OCI-LY7 (cell line): ENCODE data around the gene ETV5.

ENCODE experiments used
- CTCF ChIP-seq: fragments of 200-600 bp; sonication (generic); conservative IDR thresholded peaks from 2 replicates; pipeline ENCODE4 v1.5.1; 2014; ENCODE audit warnings: mild to moderate bottlenecking, antibody characterized with exemption, low read length, moderate library complexity, mixed read lengths
- EZH2phosphoT487 ChIP-seq: fragments of 200-600 bp; sonication (generic); IDR thresholded peaks from 2 replicates; pipeline ENCODE4 v1.6.1; 2018; ENCODE audit warnings: low read depth, borderline replicate concordance, mild to moderate bottlenecking, mixed run types, antibody characterized with exemption, low read length, moderate library complexity, mixed read lengths

- TF ChIP-seq CTCF: no peak
- TF ChIP-seq EZH2phosphoT487: no peak
Measured at GRCh38 chr3:186128158-186128557, 19.3 kb upstream of the ETV5 start.
